OCI-M1 (cell line): ENCODE results near the gene RPS6KA2.

Source experiments
- DNase-seq: peaks from one replicate; lab custom pipeline; 2025; lab: John Stamatoyannopoulos, UW

Gene RPS6KA2

DNA sequence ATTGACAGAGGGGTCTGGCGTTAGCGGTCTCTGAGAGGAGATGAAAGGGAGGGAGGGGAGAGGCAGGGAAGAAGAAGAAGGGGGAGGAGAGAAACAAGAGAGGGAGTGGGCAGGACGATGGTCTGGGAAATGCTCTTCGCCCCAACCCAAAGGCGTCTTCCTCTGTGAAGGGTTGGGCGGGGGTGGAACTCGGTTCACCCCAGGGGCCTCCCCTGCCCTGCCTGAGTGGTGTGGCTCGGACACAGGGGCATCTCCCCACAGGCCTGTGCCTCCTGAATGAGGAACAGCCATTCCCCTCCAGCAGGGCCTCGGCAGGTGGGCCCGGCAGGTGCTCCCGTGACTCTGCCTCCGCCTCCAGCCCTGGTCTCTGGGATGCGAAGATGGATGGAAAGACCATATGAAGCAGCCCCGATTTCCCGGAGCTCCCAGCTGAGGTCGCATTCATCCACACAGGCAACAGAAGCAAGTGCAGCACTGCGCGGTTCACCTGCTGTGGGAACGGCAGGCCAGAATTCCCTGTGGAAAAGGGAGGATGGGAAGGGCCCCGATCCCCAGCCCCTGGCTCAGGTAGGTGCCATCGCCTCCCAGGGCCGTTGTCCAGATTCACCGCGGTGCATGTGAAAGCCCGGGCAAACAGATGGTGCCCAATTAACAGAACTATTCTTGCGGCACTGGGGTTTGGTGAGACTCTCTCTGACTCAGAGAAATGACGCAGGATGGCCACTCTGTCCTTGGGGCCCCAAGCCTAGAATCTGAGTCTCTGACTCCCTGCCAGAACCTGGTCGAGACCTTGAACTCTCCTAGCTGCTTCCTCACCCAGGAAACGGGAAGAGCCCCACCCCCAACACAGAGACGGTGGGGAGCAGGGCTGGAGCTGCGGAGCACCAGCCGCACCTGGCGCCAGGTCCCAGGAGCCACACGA lies 29.4 kb upstream of the RPS6KA2 start:
- DNase-seq, result no peak

- DNase-seq, result no peak
Measured at GRCh38 chr6:166655713-166656229, 28.7 kb upstream of the RPS6KA2 start.

DNA sequence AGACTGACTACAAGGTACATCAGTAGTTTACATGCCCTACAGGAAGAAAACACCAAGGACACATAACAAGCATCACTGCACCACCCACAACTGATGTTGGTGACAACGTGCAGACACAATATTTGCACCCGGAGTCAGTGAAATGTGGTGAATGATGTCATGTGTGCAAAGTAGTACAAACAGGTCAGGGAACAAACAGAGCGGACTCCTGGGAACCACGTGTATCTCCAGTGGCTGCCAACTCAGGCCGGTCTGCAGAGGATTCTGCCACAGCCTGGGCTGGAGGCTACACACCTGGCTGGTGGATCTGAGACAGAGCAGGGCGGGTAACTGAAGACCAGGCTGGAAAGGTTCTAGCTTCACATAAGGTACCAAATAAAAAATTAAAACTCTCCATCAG lies 28.2 kb upstream of the RPS6KA2 start:
- DNase-seq, result no peak

GRCh38 chr6:166654573-166654972 lies 27.5 kb upstream of the RPS6KA2 start:
- no peak for DNase-seq

- DNase-seq, result no peak
Measured at GRCh38 chr6:166653639-166653941, 26.5 kb upstream of the RPS6KA2 start.

DNA sequence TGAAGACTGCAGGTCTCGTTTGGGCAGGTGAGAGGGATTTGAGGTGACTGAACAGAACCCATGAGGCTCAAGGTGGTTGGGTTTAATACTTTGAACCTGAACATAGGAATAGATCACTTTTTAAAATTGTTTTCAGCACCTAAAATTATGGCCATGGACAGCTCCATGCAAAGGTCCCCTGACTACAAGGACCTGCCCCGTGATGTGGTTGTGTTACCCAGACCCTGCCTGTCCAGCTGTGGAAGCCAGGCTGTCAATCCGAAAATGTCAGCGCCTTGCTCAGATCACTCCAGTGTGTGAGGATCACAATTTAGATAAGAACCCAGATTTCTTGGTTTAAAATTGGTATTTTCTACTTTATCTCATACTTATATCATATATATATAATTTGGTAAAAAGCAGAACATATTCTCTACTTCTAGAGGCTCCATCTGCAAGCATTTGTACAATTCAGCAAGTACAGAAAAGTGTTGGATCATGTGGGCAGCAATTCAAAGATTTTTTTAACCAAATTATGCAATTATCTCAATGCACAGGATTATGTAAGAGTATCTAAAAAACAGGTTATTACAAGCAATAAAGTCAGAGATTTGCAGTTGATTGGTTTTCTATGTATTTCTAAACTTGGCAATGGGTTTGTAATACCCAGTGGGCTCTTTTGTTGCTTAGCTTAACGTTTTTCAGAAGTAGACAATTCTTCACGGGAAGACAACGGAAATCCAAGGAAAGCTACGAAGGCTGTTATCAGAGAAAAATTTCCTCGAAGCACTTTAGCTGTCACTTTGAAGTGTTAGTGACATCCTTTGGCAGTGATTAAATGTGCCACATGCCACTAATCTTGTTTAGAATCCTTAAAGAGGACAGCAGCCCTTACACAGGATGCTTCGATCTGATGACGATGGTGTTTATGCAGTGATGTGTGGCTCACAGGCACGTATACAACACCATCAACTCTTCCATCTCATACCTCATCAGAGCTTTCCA lies 24.1 kb upstream of the RPS6KA2 start:
- DNase-seq, result no peak

- DNase-seq, result no peak
Measured at GRCh38 chr6:166650047-166650446, 23.0 kb upstream of the RPS6KA2 start.

DNA sequence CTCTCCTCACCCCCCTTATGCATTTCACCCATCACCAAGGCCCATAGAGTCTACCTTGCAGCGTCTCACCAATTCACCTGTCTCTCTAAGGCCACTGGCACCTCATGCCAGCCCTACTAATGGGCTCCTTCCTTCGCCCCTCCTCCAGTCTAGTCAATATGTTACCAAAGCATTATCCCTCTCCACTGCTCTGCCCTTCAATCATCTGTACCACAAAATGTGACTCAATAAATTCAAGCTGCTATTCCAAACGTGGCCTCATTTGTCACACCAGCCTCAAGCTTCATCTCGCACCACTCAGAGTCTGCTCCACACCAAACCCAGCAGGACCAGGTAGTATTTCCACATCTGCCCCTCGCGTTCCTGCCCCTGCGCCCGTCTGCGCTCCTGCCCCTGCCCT lies 21.8 kb upstream of the RPS6KA2 start:
- DNase-seq, result no peak

DNA sequence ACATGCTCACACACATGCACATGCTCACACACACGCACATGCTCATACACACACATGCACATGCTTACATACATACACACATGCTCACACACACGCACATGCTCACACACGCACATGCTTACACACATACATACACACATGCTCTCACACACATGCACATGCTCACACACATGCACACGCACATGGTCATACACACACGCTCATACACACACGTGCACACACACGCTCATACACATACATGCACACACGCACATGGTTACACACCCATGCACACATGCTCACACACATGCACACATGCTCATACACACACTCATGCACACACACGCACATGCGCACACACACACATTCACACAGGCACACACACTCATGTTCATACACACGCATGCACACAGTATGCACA lies 20.8 kb upstream of the RPS6KA2 start:
- no peak for DNase-seq

- DNase-seq, result no peak
Measured at GRCh38 chr6:166646716-166647115, 19.7 kb upstream of the RPS6KA2 start.

- no peak for DNase-seq
Measured at GRCh38 chr6:166645896-166646295, 18.8 kb upstream of the RPS6KA2 start.

GRCh38 chr6:166644681-166645080 lies 17.6 kb upstream of the RPS6KA2 start:
- no peak for DNase-seq

- no peak for DNase-seq
Measured at GRCh38 chr6:166643891-166644590, 17.0 kb upstream of the RPS6KA2 start.

GRCh38 chr6:166642646-166643045 lies 15.6 kb upstream of the RPS6KA2 start:
- no peak for DNase-seq

- no peak for DNase-seq
Measured at GRCh38 chr6:166640342-166641043, 13.4 kb upstream of the RPS6KA2 start.

DNA sequence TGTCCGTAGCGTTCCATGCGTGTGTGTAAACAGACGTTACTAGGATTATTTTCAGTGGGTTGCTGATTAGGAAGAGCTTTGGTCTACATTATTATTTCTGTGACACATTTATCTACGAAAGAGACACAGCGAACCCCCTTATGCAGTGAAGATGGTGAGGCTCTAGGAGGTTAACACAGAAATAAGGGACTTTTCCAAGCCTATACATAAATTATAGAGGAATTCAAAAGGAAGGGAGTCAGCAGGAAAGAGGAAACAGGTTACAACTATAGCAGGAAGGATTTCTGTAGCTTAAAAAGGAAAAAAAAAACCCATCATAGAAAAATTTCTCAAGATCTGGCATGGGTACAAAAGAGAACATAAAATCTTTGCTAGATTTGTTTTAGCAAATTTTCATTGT lies 12.9 kb upstream of the RPS6KA2 start:
- no peak for DNase-seq

- no peak for DNase-seq
Measured at GRCh38 chr6:166638573-166638964, 11.5 kb upstream of the RPS6KA2 start.

GRCh38 chr6:166637812-166638572 lies 10.9 kb upstream of the RPS6KA2 start:
- DNase-seq, result no peak

DNA sequence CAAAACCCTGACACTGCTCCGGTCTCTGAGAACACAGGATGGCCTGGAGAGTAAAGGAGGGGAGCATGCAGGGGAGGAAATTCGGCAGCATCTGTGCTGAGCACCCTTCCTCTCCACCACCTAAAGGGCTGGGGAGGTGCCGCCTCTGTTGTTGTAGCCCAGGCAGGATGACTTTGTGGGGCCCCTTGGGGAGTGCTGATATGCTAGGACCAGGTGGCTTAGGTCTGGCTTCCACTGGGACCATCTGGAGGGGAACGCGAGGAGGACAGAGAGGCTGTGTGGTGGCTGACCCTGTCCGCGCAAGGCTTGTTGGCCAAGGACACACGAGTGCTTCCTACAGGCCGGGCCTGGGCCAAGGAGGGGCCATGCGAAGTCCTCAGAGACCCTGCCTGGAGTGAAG lies 9.9 kb upstream of the RPS6KA2 start:
- DNase-seq, result no peak

DNA sequence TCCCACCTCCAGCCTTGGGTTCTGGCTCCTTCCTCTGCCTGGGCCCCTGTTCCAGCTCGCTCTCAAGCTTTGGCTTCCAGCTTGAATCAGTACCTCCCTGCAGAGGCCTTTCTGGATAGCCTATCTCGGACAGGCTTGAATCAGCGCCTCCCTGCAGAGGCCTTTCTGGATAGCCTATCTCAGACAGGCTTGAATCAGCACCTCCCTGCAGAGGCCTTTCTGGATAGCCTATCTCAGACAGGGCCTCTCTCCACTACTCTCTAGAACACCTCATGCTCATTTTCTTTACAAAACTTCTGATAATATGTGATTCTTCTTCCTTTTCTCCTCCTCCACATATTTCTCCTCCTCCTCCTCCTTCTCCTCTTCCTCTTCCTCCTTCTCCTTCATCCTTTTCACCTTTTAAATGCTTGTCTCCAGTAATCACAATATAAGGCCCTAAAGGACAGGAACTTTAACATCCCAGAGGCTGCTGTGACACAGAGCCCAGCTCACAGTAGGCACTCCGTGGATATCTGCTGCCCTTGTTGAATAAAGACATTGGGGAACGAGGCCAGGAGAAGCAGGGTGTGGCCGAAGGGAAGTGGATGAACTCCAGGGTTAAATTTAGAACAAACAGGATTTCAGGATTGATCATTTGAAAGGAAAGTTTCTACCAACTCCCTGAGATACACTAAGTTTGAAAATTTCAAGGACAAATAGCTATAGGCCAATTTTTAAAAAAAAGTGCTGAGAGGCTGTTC lies 9.3 kb upstream of the RPS6KA2 start:
- DNase-seq, result no peak
